Endothelial cell of umbilical vein (primary cell): ENCODE measurements around the gene PRDM16. TPM values are rescaled to one million over a fixed set of nuclear protein-coding genes. Genes with fewer than 3 reads are reported as not detected.

Experiments
- BruUV-seq: library from RNA; stranded (reverse); fragments of 400-500 nt; replicated peaks from 2 replicates; lab custom pipeline; 2021; lab: Mats Ljungman, UMichigan
- CTCF ChIA-PET: fragments of 300-600, 350-600 bp; sonication (Branson Sonifier 250); formaldehyde crosslinking; loops from one replicate; lab custom pipeline; 2021; ENCODE audit warnings: antibody characterized with exemption, inconsistent platforms; lab: Charles Lee
- POLR2A ChIA-PET: fragments of 300-600, 350-600 bp; sonication (Branson Sonifier 250); formaldehyde crosslinking; loops from one replicate; lab custom pipeline; 2021; ENCODE audit warnings: antibody characterized with exemption, inconsistent platforms; lab: Charles Lee
- DNase-seq: peaks from one replicate; pipeline ENCODE4 v3.0.0-alpha.2; 2011; ENCODE audit warnings: low read depth, low spot score
- FAIRE-seq: peaks from 2 replicates; lab custom pipeline; 2011; peaks lifted over from hg19 to GRCh38; lab: Jason Lieb, UNC
- H2AFZ ChIP-seq: 2 replicates; pipeline ENCODE4 v1.6.0; 2012; ENCODE audit warnings: low read depth, low read length, control low read depth, inconsistent platforms
- H3K27ac ChIP-seq: 2 replicates; pipeline ENCODE4 v1.5.1; 2011; ENCODE audit warnings: low read depth, mild to moderate bottlenecking, control low read depth, low read length, moderate library complexity; ENCODE audit not compliant: insufficient read depth
- H3K27me3 ChIP-seq, 2 experiments: 2 replicates each; pipeline versions ENCODE4 v1.6.0 to v1.6.1; 2011; ENCODE audit warnings: low read length in 2 of 2, mixed read lengths in 1 of 2; ENCODE audit not compliant: control insufficient read depth in 2 of 2, insufficient read depth in 2 of 2
- H3K36me3 ChIP-seq, 2 experiments: 2 replicates in 1 of 2; 3 replicates in 1 of 2; pipeline ENCODE4 v1.5.1; 2011; ENCODE audit warnings: low read length in 2 of 2, mild to moderate bottlenecking in 1 of 2, moderate library complexity in 1 of 2; ENCODE audit not compliant: control insufficient read depth in 2 of 2, insufficient read depth in 2 of 2; ENCODE audit errors: extremely low read depth in 1 of 2
- H3K4me1 ChIP-seq: 3 replicates; pipeline ENCODE4 v1.5.1; 2011; ENCODE audit warnings: mild to moderate bottlenecking, low read length; ENCODE audit not compliant: control insufficient read depth, insufficient read depth; ENCODE audit errors: extremely low read depth
- H3K4me2 ChIP-seq: 2 replicates; pipeline ENCODE4 v1.6.1; 2011; ENCODE audit warnings: low read length, control low read depth, mixed read lengths; ENCODE audit not compliant: insufficient read depth
- H3K4me3 ChIP-seq, 3 experiments: fragments of 200-600 bp in 1 of 3; sonication (generic), shearing (Covaris generic) in 1 of 3; replicated peaks in 1 of 3; 2 replicates each; pipeline ENCODE4 v1.5.1; 2011 to 2016; ENCODE audit warnings: control low read depth in 3 of 3, low read length in 3 of 3, mild to moderate bottlenecking in 2 of 3, inconsistent platforms in 1 of 3, low read depth in 1 of 3, moderate library complexity in 1 of 3; ENCODE audit not compliant: insufficient read depth in 1 of 3
- H3K79me2 ChIP-seq: 2 replicates; pipeline ENCODE4 v1.6.0; 2012; ENCODE audit warnings: low read length, inconsistent platforms; ENCODE audit not compliant: control insufficient read depth, insufficient read depth
- H3K9ac ChIP-seq: replicated peaks from 2 replicates; pipeline ENCODE3; 2011; ENCODE audit warnings: low read length, control low read depth; ENCODE audit not compliant: insufficient read depth; ENCODE audit errors: extremely low read depth
- H3K9me1 ChIP-seq: replicated peaks from 3 replicates; pipeline ENCODE4 v1.6.0; 2011; ENCODE audit warnings: mild to moderate bottlenecking, low read length; ENCODE audit not compliant: control insufficient read depth, insufficient read depth; ENCODE audit errors: extremely low read depth
- H3K9me3 ChIP-seq: replicated peaks from 2 replicates; pipeline ENCODE4 v1.5.1; 2012; ENCODE audit warnings: low read length, inconsistent platforms; ENCODE audit not compliant: control insufficient read depth, insufficient read depth
- H4K20me1 ChIP-seq: replicated peaks from 2 replicates; pipeline ENCODE3; 2011; ENCODE audit warnings: mild to moderate bottlenecking, low read length; ENCODE audit not compliant: control insufficient read depth, insufficient read depth; ENCODE audit errors: extremely low read depth
- CTCF ChIP-seq, 2 donors: IDR thresholded peaks; 1 replicate in 1 of 2; 2 replicates in 1 of 2; pipeline ENCODE4 v1.5.1; 2011; ENCODE audit warnings: low read length in 2 of 2, mild to moderate bottlenecking in 2 of 2, moderate library complexity in 2 of 2, control low read depth in 1 of 2, inconsistent platforms in 1 of 2, low read depth in 1 of 2; ENCODE audit not compliant: insufficient read depth in 1 of 2; ENCODE audit errors: extremely low read depth in 1 of 2
- EZH2 ChIP-seq: IDR thresholded peaks from 2 replicates; pipeline ENCODE4 v1.6.1; 2012; ENCODE audit warnings: borderline replicate concordance, low read depth, mild to moderate bottlenecking, moderate library complexity, low read length, inconsistent platforms; ENCODE audit not compliant: severe bottlenecking
- FOS ChIP-seq: IDR thresholded peaks from 2 replicates; pipeline ENCODE4 v1.6.1; 2011; ENCODE audit warnings: mild to moderate bottlenecking, low read length, moderate library complexity, borderline replicate concordance; ENCODE audit not compliant: insufficient read depth
- GATA2 ChIP-seq: IDR thresholded peaks from 2 replicates; pipeline ENCODE4 v1.7.0; 2011; ENCODE audit warnings: low read depth, mild to moderate bottlenecking, moderate library complexity, mixed read lengths, low read length; ENCODE audit not compliant: insufficient read length, insufficient read depth
- JUN ChIP-seq: IDR thresholded peaks from 2 replicates; pipeline ENCODE4 v1.6.1; 2011; ENCODE audit warnings: borderline replicate concordance, low read depth; ENCODE audit not compliant: insufficient read length, insufficient read depth
- MAX ChIP-seq: IDR thresholded peaks from 2 replicates; pipeline ENCODE4 v1.6.1; 2011; ENCODE audit not compliant: insufficient read depth, insufficient read length
- MYC ChIP-seq: IDR thresholded peaks from one replicate; pipeline ENCODE4 v1.6.1; 2011; ENCODE audit warnings: mild to moderate bottlenecking, low read depth, low read length
- POLR2A ChIP-seq: IDR thresholded peaks from 2 replicates; pipeline ENCODE4 v1.6.1; 2012; ENCODE audit warnings: low read depth, mild to moderate bottlenecking, control low read depth, low read length
- POLR2AphosphoS5 ChIP-seq: IDR thresholded peaks from 2 replicates; pipeline ENCODE4 v1.6.1; 2012; ENCODE audit warnings: low read depth, mild to moderate bottlenecking, control low read depth, low read length, moderate library complexity; ENCODE audit not compliant: insufficient read depth
- dilution Hi-C: fragments of 300-500 bp; cut with MboI; formaldehyde crosslinking; loops from one replicate; pipeline ENCODE4 v1.15.0; 2019; ENCODE audit warnings: low sequenced_read_pairs; ENCODE audit not compliant: extremely low pct_ligation_motif_present
- intact Hi-C: fragments of 100-400 bp; cut with micrococcal nuclease; formaldehyde crosslinking; loops from one replicate; pipeline ENCODE4 v1.10.0; 2022
- polyA plus RNA-seq, 4 experiments: library from polyadenylated mRNA; depleted of rRNA in 3 of 4; stranded (reverse) in 3 of 4; unstranded in 1 of 4; fragments of >200 nt; gene quantifications; 2 replicates each; pipeline versions ENCODE4 v1.2.1 to v1.2.3, GENCODE V29; 2011 to 2012; ENCODE audit warnings: missing spikeins in 1 of 4
- total RNA-seq: library from RNA; stranded (reverse); gene quantifications from 2 replicates; pipeline ENCODE4 v1.2.3, GENCODE V29; 2021

Gene PRDM16
- total and polyA plus RNA-seq, 2 donors (not counting 3 experiments of a cell fraction or from before 2014, with no cell fraction given), result not detected

GRCh38 chr1:3175486-3175885, 106.5 kb downstream of the PRDM16 start:
- Histone ChIP-seq H3K4me1 (no peaks in the 10 kb centered on the region), H3K9me1 (no peaks in the 10 kb centered on the region), H3K4me3 (no peak overlapping the region), H3K9me3 (no peaks in the 10 kb centered on the region), H3K36me3 (no peaks in the 10 kb centered on the region), H3K79me2 (no peaks in the 10 kb centered on the region), H2AFZ (no peak overlapping the region), H4K20me1 (no peaks in the 10 kb centered on the region), H3K27ac (no peak overlapping the region), H3K4me2 (no peak overlapping the region), H3K9ac (no peak overlapping the region), H3K27me3 (no peaks in the 10 kb centered on the region)
- BruUV-seq, result no TSS peak
- intact Hi-C loops, result no loop called here
- FAIRE-seq (no peak), DNase-seq (no peak)
- ChIA-PET POLR2A (no interaction called here), CTCF (no interaction called here)
- dilution Hi-C loops, result no loop called here
- no peak for TF ChIP-seq FOS
- TF ChIP-seq POLR2AphosphoS5, result no peak
- no peak for TF ChIP-seq JUN

GRCh38 chr1:3176028-3176427, 107.0 kb downstream of the PRDM16 start:
- no TSS peak for BruUV-seq
- DNase-seq, result no peak
- FAIRE-seq, result no peak
- no peaks in the 10 kb centered on the region for H3K79me2 ChIP-seq
- no peaks in the 10 kb centered on the region for H3K36me3 ChIP-seq
- no peak overlapping the region for H3K27ac ChIP-seq
- CTCF ChIA-PET, result no interaction called here
- no peaks in the 10 kb centered on the region for H3K9me3 ChIP-seq
- no peaks in the 10 kb centered on the region for H3K4me1 ChIP-seq
- H3K27me3 ChIP-seq, result no peaks in the 10 kb centered on the region
- TF ChIP-seq POLR2A (no peak), MYC (no peak), JUN (no peak), FOS (no peak), CTCF (IDR thresholded peaks at IDR 0.05; ENCODE audit: extremely low read depth in 1 of 2, insufficient read depth in 1 of 2, low read depth in 1 of 2, low read length in 2 of 2) (no peak), GATA2 (no peak), EZH2 (no peak), MAX (no peak), POLR2AphosphoS5 (no peak)
- H3K9ac ChIP-seq, result no peak overlapping the region
- intact Hi-C loops (no loop called here), dilution Hi-C loops (no loop called here)
- H3K4me3 ChIP-seq, result no peak overlapping the region
- H4K20me1 ChIP-seq, result no peaks in the 10 kb centered on the region
- H3K4me2 ChIP-seq, result no peak overlapping the region
- no peak overlapping the region for H2AFZ ChIP-seq
- POLR2A ChIA-PET, result no interaction called here
- no peaks in the 10 kb centered on the region for H3K9me1 ChIP-seq
